H1 (cell line): ENCODE results near the gene RMND1. TPM values are rescaled to one million over a fixed set of nuclear protein-coding genes. Genes with fewer than 3 reads are reported as not detected.

Source experiments
- CTCF ChIA-PET: fragments of 300-600 bp; sonication (Branson Sonifier 250); formaldehyde crosslinking; loops from one replicate; lab custom pipeline; 2021; ENCODE audit not compliant: partially characterized antibody; lab: Charles Lee
- POLR2A ChIA-PET: fragments of 300-600 bp; sonication (Branson Sonifier 250); formaldehyde crosslinking; loops from one replicate; lab custom pipeline; 2021; ENCODE audit warnings: inconsistent platforms; ENCODE audit not compliant: partially characterized antibody; lab: Charles Lee
- DNase-seq, 2 experiments: peaks; one replicate each; pipeline versions ENCODE4 v3.0.0 to v3.0.0-alpha.2; 2010 to 2022; ENCODE audit warnings: low spot score in 2 of 2, low read depth in 1 of 2, mixed read lengths in 1 of 2
- FAIRE-seq: peaks from 2 replicates; lab custom pipeline; 2011; peaks lifted over from hg19 to GRCh38; lab: Jason Lieb, UNC
- H2AFZ ChIP-seq: 2 replicates; pipeline ENCODE4 v1.8.1; 2012; ENCODE audit warnings: low read length, inconsistent platforms
- H2AK5ac ChIP-seq: 2 replicates; pipeline ENCODE4 v1.6.1; 2013; ENCODE audit warnings: low read depth, low read length
- H2BK120ac ChIP-seq: replicated peaks from 2 replicates; pipeline ENCODE3; 2013; ENCODE audit warnings: low read depth, low read length, inconsistent platforms
- H2BK12ac ChIP-seq: 2 replicates; pipeline ENCODE4 v1.6.1; 2013; ENCODE audit warnings: low read depth, low read length
- H2BK15ac ChIP-seq: 2 replicates; pipeline ENCODE4 v1.6.1; 2013; ENCODE audit warnings: low read length
- H2BK20ac ChIP-seq: 2 replicates; pipeline ENCODE4 v1.6.1; 2013; ENCODE audit warnings: low read length
- H2BK5ac ChIP-seq: 2 replicates; pipeline ENCODE4 v1.6.1; 2013; ENCODE audit warnings: low read depth, low read length
- H3K14ac ChIP-seq: 2 replicates; pipeline ENCODE4 v1.6.1; 2013; ENCODE audit warnings: inconsistent platforms; ENCODE audit not compliant: insufficient read length
- H3K18ac ChIP-seq: 2 replicates; pipeline ENCODE4 v1.6.1; 2013; ENCODE audit warnings: low read length; ENCODE audit errors: extremely low read depth
- H3K23ac ChIP-seq: 2 replicates; pipeline ENCODE4 v1.6.1; 2013; ENCODE audit warnings: inconsistent platforms; ENCODE audit not compliant: insufficient read length
- H3K23me2 ChIP-seq: 2 replicates; pipeline ENCODE4 v1.6.1; 2013; ENCODE audit warnings: low read depth, low read length
- H3K27ac ChIP-seq: 2 replicates; pipeline ENCODE4 v1.6.1; 2011; ENCODE audit warnings: low read depth, low read length, inconsistent platforms
- H3K27me3 ChIP-seq, 4 experiments: replicated peaks in 1 of 4; 1 replicate in 1 of 4; 2 replicates in 3 of 4; pipeline versions ENCODE4 v1.6.1 to v1.8.1; 2011 to 2013; ENCODE audit warnings: low read length in 3 of 4, mild to moderate bottlenecking in 3 of 4, inconsistent platforms in 2 of 4, mixed read lengths in 2 of 4, moderate library complexity in 1 of 4; ENCODE audit not compliant: control insufficient read depth in 3 of 4, insufficient read depth in 3 of 4; ENCODE audit errors: extremely low read depth in 1 of 4
- H3K36me3 ChIP-seq, 4 experiments: 2 replicates each; pipeline versions ENCODE4 v1.6.1 to v1.8.1; 2011 to 2013; ENCODE audit warnings: mild to moderate bottlenecking in 4 of 4, low read length in 3 of 4, moderate library complexity in 2 of 4, control low read depth in 1 of 4, inconsistent platforms in 1 of 4; ENCODE audit not compliant: insufficient read depth in 4 of 4, control insufficient read depth in 2 of 4
- H3K4ac ChIP-seq: replicated peaks from 2 replicates; pipeline ENCODE3; 2013; ENCODE audit warnings: low read length, low read depth, mixed read lengths, inconsistent platforms; ENCODE audit not compliant: insufficient read length
- H3K4me1 ChIP-seq, 4 experiments: replicated peaks in 1 of 4; 1 replicate in 1 of 4; 2 replicates in 3 of 4; pipeline versions ENCODE4 v1.6.1 to v1.8.1; 2011 to 2013; ENCODE audit warnings: low read length in 3 of 4, inconsistent platforms in 2 of 4, mixed read lengths in 1 of 4; ENCODE audit not compliant: insufficient read depth in 4 of 4, control insufficient read depth in 3 of 4
- H3K4me2 ChIP-seq, 2 experiments: 2 replicates each; pipeline versions ENCODE4 v1.6.1 to v1.8.1; 2011 to 2013; ENCODE audit warnings: low read depth in 2 of 2, low read length in 2 of 2, control low read depth in 1 of 2, inconsistent platforms in 1 of 2, mild to moderate bottlenecking in 1 of 2; ENCODE audit not compliant: insufficient read depth in 1 of 2
- H3K4me3 ChIP-seq, 4 experiments: fragments of 200-600, 300-600 bp in 1 of 4; sonication (generic), shearing (Covaris generic), sonication (Bioruptor Twin) in 1 of 4; 2 replicates each; pipeline versions ENCODE4 v1.5.1 to v1.8.1; 2011 to 2016; ENCODE audit warnings: low read length in 4 of 4, low read depth in 3 of 4, control low read depth in 2 of 4, inconsistent platforms in 2 of 4, mild to moderate bottlenecking in 2 of 4, mixed read lengths in 1 of 4, moderate library complexity in 1 of 4; ENCODE audit not compliant: insufficient read depth in 2 of 4; ENCODE audit errors: extremely low read depth in 1 of 4
- H3K56ac ChIP-seq: replicated peaks from 2 replicates; pipeline ENCODE3; 2013; ENCODE audit warnings: low read depth, mild to moderate bottlenecking, mixed read lengths, low read length, inconsistent platforms; ENCODE audit not compliant: insufficient read length
- H3K79me1 ChIP-seq: 2 replicates; pipeline ENCODE4 v1.6.1; 2013; ENCODE audit warnings: low read depth, low read length, control low read depth
- H3K79me2 ChIP-seq, 2 experiments: 2 replicates each; pipeline versions ENCODE4 v1.6.1 to v1.8.1; 2012 to 2013; ENCODE audit warnings: low read length in 2 of 2, mild to moderate bottlenecking in 2 of 2, inconsistent platforms in 1 of 2; ENCODE audit not compliant: insufficient read depth in 2 of 2, control insufficient read depth in 1 of 2
- H3K9ac ChIP-seq, 4 experiments: replicated peaks in 1 of 4; 1 replicate in 1 of 4; 2 replicates in 3 of 4; pipeline versions ENCODE4 v1.6.1 to v1.8.1; 2011 to 2013; ENCODE audit warnings: low read depth in 3 of 4, low read length in 3 of 4, control low read depth in 2 of 4, mild to moderate bottlenecking in 2 of 4, moderate library complexity in 2 of 4, inconsistent platforms in 1 of 4; ENCODE audit errors: extremely low read depth in 1 of 4
- H3K9me3 ChIP-seq, 2 experiments: 2 replicates each; pipeline versions ENCODE4 v1.6.1 to v1.8.1; 2012 to 2013; ENCODE audit warnings: mild to moderate bottlenecking in 2 of 2, moderate library complexity in 2 of 2, control low read depth in 1 of 2, inconsistent platforms in 1 of 2, low read depth in 1 of 2, low read length in 1 of 2, mixed read lengths in 1 of 2; ENCODE audit not compliant: insufficient read depth in 2 of 2
- H4K20me1 ChIP-seq, 2 experiments: replicated peaks in 1 of 2; 2 replicates each; pipeline versions ENCODE3 to v1.8.1; 2011 to 2013; ENCODE audit warnings: inconsistent platforms in 2 of 2, low read length in 2 of 2, mild to moderate bottlenecking in 1 of 2; ENCODE audit not compliant: insufficient read depth in 2 of 2, control insufficient read depth in 1 of 2
- H4K5ac ChIP-seq: 2 replicates; pipeline ENCODE4 v1.6.1; 2013; ENCODE audit warnings: low read length, low read depth, mixed read lengths, inconsistent platforms; ENCODE audit not compliant: insufficient read length
- H4K8ac ChIP-seq: 2 replicates; pipeline ENCODE4 v1.8.0; 2013; ENCODE audit warnings: mild to moderate bottlenecking, moderate library complexity, low read length, inconsistent platforms; ENCODE audit not compliant: insufficient read depth; ENCODE audit errors: extremely low read depth
- H4K91ac ChIP-seq: replicated peaks from 2 replicates; pipeline ENCODE3; 2013; ENCODE audit warnings: low read length, mixed read lengths, inconsistent platforms; ENCODE audit not compliant: insufficient read length
- BCL11A ChIP-seq, 2 experiments: IDR thresholded peaks; one replicate each; pipeline ENCODE4 v1.6.1; 2011; ENCODE audit warnings: low read depth in 2 of 2, low read length in 2 of 2, mild to moderate bottlenecking in 2 of 2
- POLR2A ChIP-seq, 2 experiments: IDR thresholded peaks; 1 replicate in 1 of 2; 2 replicates in 1 of 2; pipeline ENCODE4 v1.6.1; 2011; ENCODE audit warnings: low read depth in 2 of 2, low read length in 2 of 2, mild to moderate bottlenecking in 2 of 2; ENCODE audit errors: control extremely low read depth in 1 of 2
- POLR2AphosphoS5 ChIP-seq: IDR thresholded peaks from 2 replicates; pipeline ENCODE4 v1.6.1; 2011; ENCODE audit warnings: low read depth, low read length
- SIN3A ChIP-seq, 2 experiments: IDR thresholded peaks in 1 of 2; conservative IDR thresholded peaks in 1 of 2; 2 replicates each; pipeline ENCODE4 v1.6.1; 2011 to 2012; ENCODE audit warnings: low read length in 2 of 2, improper control_type of control experiment in 1 of 2, low read depth in 1 of 2, mild to moderate bottlenecking in 1 of 2
- WGBS, 2 experiments: shearing (Covaris generic) in 1 of 2; methylation state at CpG; one replicate each; pipeline versions ENCODE4 v1.1.6 to v1.1.7; 2013 to 2015; ENCODE audit warnings: low lambda C conversion rate in 2 of 2, mixed read lengths in 2 of 2, inconsistent platforms in 1 of 2, low coverage in 1 of 2, missing lambda C conversion rate in 1 of 2; ENCODE audit not compliant: insufficient replicate concordance in 2 of 2, insufficient coverage in 1 of 2, insufficient read length in 1 of 2; ENCODE audit errors: extremely low coverage in 1 of 2, missing lambda C conversion rate in 1 of 2; 5-methylcytosine and 5-hydroxymethylcytosine counted together
- polyA plus RNA-seq, 7 experiments: library from polyadenylated mRNA; depleted of rRNA in 3 of 7; stranded (reverse) in 5 of 7; unstranded in 2 of 7; fragments of >200 nt in 5 of 7; fragments of 200-250 nt in 2 of 7; gene quantifications; 1 replicate in 5 of 7; 2 replicates in 1 of 7; 4 replicates in 1 of 7; pipeline versions ENCODE4 v1.2.1 to v1.2.3, GENCODE V29; 2011 to 2013; ENCODE audit warnings: missing spikeins in 2 of 7, mixed read lengths in 2 of 7
- total RNA-seq: library from RNA; stranded (reverse); fragmentation: NEBNext Ultra II Directional; extraction: Animal tissue kit (Norgen Biotek cat#: 25700); gene quantifications from 2 replicates; pipeline ENCODE4 v1.2.1, GENCODE V29; 2021

RMND1 gene
- total and polyA plus RNA-seq, 2 of the 8 experiments (the other 6 are each of a cell fraction or from before 2014, with no cell fraction given), result 7.3 to 21.9 TPM

- Histone ChIP-seq H3K9ac (no peak overlapping the region), H2BK20ac (no peak overlapping the region), H3K23ac (no peak overlapping the region), H3K4me1 (no peaks in the 10 kb centered on the region), H4K91ac (no peak overlapping the region), H3K27ac (no peak overlapping the region), H3K9me3 (no peaks in the 10 kb centered on the region), H4K5ac (no peak overlapping the region), H3K36me3 (peaks cover 2 to 57% (median 28%) of the 10 kb centered on the region in 4 experiments; a peak in 5 of 8 replicates), H2BK15ac (no peak overlapping the region), H2AK5ac (no peak overlapping the region), H3K79me2 (0 out of 4 replicates have a peak, but pooled peaks cover 0 to 2% of the 10 kb centered on the region in 2 experiments), H2BK12ac (no peak overlapping the region), H3K4me3 (no peak overlapping the region), H2BK5ac (no peak overlapping the region), H3K56ac (no peak overlapping the region), H2BK120ac (no peak overlapping the region), H3K4ac (no peak overlapping the region), H3K4me2 (no peak overlapping the region), H3K27me3 (no peaks in the 10 kb centered on the region), H3K18ac (no peak overlapping the region), H3K23me2 (no peaks in the 10 kb centered on the region), H4K20me1 (peaks cover 0 to 7% of the 10 kb centered on the region in 2 experiments), H2AFZ (no peak overlapping the region)
- no peak for FAIRE-seq
- POLR2A ChIA-PET, result interaction anchor here (5.9 to 6.6 kb wide), 2 partner anchors 14 to 19 kb away, joined by 31 to 60 read pairs; partner anchors contain the start of gene ZBTB2
- CTCF ChIA-PET, result no interaction called here
- WGBS, 2 experiments, result 93% methylated on average over 2 of the region's 2 CpGs; no CpG with 5 or more reads in 1 of the 2 experiments
- no peak for DNase-seq
- TF ChIP-seq SIN3A (conservative IDR thresholded peaks at IDR 0.05 in 1 of 2, IDR thresholded peaks at IDR 0.05 in 1 of 2; ENCODE audit: low read depth in 1 of 2, low read length in 2 of 2) (no peak), POLR2AphosphoS5 (peak; percentile 42; the same call in 1 of the 2 replicates), BCL11A (IDR thresholded peaks at IDR 0.05; ENCODE audit: low read depth in 2 of 2, low read length in 2 of 2) (no peak), POLR2A (IDR thresholded peaks at IDR 0.05; ENCODE audit: control extremely low read depth in 1 of 2, low read depth in 2 of 2, low read length in 2 of 2) (peak in 1 of 2 experiments; percentile 35; a peak in 1 of 3 replicates)
- TF ChIP-seq, all 59 proteins: peak for 2
- H3K14ac ChIP-seq, result no peak overlapping the region
- no peak overlapping the region for H4K8ac ChIP-seq
- no peaks in the 10 kb centered on the region for H3K79me1 ChIP-seq
Measured at GRCh38 chr6:151408858-151409257, 43.1 kb downstream of the RMND1 start.
